Skin of body (tissue), 2 donors: ENCODE results near the gene CNST. TPM values are rescaled to one million over a fixed set of nuclear protein-coding genes. Genes with fewer than 3 reads are reported as not detected.
"Not testable (repeated sequence)": the region's sequence is repeated elsewhere in the genome, so short reads cannot be mapped to it uniquely, and the experiment has no call there.

ENCODE experiments used
- DNase-seq: peaks from one replicate; lab custom pipeline; 2025; lab: John Stamatoyannopoulos, UW
- total RNA-seq: library from RNA; depleted of rRNA; stranded (reverse); fragments of >200 nt; gene quantifications from one replicate; pipeline ENCODE4 v1.2.3, GENCODE V29; 2014

The CNST gene
- total RNA-seq, 1 donor from 2014 or later, result 18.9 TPM

DNA sequence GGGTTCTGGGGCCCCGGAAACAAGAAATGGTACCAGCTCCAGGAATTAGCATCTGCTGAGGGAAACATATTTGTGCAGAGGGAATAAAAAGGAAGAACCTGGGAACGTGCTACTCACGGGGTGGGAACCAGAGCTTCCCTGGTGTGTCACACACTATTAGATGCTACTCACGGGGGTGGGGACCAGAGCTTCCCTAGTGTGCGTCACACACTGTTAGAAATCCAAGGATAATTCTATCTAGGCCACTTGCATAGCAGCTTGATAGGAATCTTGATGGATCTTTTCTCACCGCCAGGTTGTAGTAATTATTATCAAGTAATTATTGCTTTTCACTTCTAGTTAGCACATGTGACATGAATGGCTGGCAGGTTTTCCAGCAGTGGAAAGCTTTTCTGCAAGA, 103.4 kb downstream of the CNST start:
- no peak for DNase-seq

GRCh38 chr1:246674049-246674448, 107.8 kb downstream of the CNST start:
- DNase-seq, result no peak

- DNase-seq, result no peak
Observed at GRCh38 chr1:246677842-246678241, 111.6 kb downstream of the CNST start.

- peak; percentile 43 for DNase-seq
Observed at GRCh38 chr1:246678816-246679793, 112.8 kb downstream of the CNST start.

- no peak for DNase-seq
Observed at GRCh38 chr1:246679794-246680177, 113.5 kb downstream of the CNST start.

- peak; percentile 44 for DNase-seq
Observed at GRCh38 chr1:246680190-246680589, 113.9 kb downstream of the CNST start.

- DNase-seq, result no peak
Observed at GRCh38 chr1:246680696-246681130, 114.5 kb downstream of the CNST start.

DNA sequence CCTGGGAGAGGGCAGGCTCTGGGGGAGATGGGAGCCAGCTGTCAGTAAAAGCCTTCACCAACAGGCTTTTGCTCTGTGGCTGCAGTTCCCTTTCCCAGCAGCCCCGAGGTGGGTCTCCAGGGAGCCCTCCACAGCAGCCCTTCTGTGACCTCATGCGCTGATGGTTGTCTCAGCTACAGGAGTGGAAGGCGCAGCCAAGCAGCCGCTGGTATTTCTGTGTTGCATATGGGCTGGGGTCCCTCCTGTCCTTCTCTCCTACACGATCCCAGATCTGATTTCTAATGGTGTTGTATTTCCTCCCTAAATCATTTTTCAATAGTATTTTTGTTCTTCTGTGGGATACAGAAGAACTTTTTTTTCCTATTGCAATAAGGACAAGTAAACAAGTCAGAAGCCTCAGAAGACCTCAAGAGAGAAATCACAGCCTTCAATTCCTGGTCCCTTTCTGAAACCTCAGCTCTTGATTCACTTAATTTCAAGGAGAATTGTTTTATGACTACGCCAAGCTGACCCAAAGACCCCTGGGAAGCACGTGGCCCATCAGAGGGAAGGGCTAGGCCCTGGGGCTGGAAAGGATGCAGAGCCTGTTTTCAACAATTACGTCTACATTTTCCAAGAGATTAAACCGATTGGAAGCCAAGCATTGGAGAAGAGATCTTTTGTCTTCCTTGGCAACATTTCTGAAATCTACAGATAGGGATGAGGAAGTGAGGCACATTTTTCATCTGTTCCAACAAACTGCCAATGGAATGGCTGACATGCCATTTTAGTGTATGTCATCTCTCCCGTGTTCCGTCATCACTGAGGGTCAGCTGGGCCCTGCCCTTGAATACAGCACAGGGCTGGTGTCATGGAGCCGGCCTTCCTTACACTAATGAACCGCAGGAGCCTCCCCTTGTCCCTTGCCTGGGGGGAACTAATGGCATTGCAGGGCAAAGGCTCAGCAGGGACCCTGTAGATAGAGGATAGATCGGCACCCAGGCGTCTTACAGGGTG, 115.9 kb downstream of the CNST start:
- peak; percentile 59 for DNase-seq

DNA sequence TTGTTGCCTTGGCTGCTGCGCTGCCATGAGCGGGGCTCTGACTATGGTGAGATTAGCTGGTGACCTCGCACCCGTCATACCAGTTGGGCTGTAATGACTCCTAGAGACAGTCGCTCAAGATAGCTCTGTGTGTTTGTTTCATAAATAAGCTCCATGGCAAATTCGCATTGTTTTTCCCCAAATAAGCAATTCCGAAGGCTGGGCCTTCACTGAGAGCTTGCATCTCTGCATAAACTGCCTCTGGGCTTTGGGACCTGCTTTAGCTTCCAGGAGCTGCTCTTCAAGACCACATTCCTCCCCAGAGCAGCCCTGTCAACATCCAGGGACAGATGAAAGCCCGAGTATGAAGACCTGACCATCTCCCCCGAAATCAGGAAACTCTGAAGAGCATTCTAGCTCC, 117.3 kb downstream of the CNST start:
- DNase-seq, result no peak

- no peak for DNase-seq
Observed at GRCh38 chr1:246687002-246687401, 120.7 kb downstream of the CNST start.

DNA sequence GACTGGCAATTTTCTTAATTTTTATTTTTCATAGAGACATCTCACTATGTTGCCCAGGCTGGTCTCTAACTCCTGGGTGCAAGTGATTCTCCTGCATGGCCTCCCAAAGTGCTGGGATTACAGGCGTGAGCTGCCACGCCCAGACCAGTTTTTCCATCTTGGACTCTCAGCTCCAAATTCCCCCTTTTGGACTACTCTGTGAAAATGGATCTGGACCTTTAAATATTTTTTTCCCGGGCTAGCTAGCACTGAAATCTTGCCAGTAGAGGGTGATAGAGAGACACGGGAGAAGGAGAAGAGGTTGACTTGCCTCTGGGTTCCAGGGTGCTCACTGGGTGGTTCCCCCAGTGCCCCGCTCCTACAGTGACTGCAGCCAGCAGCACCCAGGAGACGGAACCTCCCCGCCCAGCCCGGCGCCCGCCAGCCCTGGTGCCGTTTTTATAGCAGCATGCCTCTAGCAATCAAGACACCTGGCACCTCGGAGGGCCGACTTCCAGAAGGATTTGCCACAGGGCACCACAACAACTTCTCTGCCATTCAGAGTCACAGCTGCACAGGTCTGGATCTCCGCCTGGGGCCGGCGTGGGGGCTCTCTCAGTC, 123.3 kb downstream of the CNST start:
- DNase-seq, result peak; percentile 28

GRCh38 chr1:246690100-246690499, 123.8 kb downstream of the CNST start:
- DNase-seq, result no peak

GRCh38 chr1:246691622-246692495, 125.6 kb downstream of the CNST start:
- DNase-seq, result no peak

DNA sequence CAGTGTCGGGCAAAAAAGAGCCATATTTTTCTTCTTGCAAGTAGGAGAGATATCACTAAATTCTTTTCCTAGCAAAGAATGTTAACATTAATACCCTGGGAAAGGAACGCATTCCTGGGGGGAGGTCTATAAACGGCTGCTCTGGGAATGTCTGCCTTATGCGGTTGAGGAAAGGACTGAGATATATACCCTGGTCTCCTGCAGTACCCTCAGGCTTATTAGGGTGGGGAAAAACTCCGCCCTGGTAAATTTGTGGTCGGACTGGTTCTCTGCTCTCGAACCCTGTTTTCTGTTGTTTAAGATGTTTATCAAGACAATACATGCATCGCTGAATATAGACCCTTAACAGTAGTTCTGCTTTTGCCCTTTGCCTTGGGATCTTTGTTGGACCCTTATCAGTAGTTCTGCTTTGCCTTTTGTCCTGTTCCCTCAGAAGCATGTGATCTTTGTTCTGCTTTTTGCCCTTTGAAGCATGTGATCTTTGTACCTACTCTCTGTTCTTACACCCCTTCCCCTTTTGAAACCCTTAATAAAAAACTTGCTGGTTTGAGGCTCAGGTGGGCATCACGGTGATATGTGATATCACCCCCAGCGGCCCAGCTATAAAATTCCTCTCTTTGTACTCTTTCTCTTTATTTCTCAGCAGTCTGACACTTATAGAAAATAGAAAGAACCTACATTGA, 128.1 kb downstream of the CNST start:
- DNase-seq, result not testable (repeated sequence)

DNA sequence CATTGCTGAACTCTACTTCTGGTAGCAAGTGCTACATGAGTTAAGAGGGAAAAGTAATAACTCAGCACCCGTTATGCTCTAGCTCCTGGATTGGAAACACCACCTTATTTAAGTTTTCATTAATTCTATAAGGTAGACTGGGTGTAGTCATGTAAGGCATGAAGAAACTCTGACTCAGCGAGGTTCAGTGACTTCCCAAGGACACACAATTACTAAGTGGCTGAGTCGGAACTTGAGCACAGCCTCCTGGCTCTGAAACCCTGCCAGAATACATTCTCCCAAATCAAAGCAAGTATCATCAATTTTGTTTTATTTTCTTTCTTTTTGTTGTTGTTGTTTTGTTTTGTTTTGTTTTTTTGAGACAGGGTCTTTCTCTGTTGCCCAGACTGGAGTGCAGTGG, 128.9 kb downstream of the CNST start:
- DNase-seq, result no peak

GRCh38 chr1:246695666-246696065, 129.4 kb downstream of the CNST start:
- DNase-seq, result no peak

DNA sequence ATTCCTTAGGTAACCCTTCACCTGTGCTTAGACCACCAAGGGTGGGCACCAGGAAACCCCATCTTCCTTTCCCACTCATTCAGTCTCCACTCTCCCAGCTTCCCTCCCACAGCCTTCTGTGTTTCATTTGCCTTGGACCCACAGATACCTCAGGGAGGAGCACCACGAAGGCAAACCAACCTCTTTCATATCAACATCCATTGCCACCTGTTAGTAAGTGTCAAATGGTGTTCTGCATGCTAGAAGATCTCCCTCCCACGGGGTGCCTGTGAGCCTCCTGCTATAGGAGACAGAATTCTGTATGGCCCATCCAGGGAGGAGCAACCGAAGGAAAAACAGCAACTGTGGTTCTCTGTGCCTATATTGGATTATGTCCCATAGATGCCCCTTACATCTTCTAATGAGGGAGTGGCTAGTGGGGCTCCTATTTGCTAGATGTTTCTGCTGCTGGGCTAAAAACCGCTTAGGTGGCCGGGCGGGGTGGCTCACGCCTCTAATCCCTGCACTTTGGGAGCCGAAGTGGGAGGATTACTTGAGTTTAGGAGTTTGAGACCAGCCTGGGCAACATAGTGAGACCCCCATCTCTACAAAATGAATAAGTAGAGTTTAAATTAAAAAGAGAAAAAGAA, 132.3 kb downstream of the CNST start:
- no peak for DNase-seq

DNA sequence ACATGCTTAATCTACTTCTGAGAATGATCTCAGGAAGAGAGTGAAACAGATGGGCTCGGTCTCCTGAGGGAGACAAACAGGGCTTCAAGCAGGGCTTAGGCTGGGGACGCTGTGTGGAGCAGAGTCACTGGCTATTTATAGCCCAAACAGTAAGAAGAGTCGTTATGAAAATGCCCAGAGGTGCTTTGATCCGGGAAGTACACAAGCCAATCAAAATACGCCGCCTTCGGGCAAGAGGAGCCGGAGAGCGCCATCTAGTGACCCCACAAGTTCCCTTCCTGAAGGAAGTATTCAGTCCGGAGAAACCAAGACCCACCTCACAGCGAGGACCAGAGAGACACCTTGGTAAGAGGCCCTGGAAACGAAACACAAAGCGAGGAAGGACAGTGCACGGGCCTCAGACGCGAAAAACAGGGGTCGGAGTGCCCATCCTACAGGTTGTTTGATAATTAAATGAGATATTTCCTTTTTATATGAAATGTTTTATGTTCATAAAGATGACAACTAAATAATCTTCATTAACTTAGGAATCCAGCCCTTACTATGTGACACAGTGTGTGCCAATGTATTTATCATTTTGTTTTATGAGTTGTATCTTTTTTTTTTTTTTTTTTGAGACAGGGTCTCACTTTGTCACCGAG, 133.0 kb downstream of the CNST start:
- peak; percentile 88 for DNase-seq

- no peak for DNase-seq
Observed at GRCh38 chr1:246703581-246703980, 137.3 kb downstream of the CNST start.
